HEK293 (cell line): ENCODE measurements around the gene TCTN1.

ENCODE experiments used
- CTCF ChIP-seq: fragments of 450-650 bp; formaldehyde crosslinking; IDR thresholded peaks from 2 replicates; pipeline ENCODE4 v1.5.1; 2016; ENCODE audit warnings: missing biosample characterization, missing genetic modification characterization
- ZNF433 ChIP-seq: fragments of 450-650 bp; formaldehyde crosslinking; IDR thresholded peaks from 2 replicates; pipeline ENCODE4 v1.5.1; 2016; ENCODE audit warnings: missing biosample characterization, missing genetic modification characterization, low read depth
- ZNF530 ChIP-seq: fragments of 450-650 bp; formaldehyde crosslinking; IDR thresholded peaks from 2 replicates; pipeline ENCODE4 v1.5.1; 2016; ENCODE audit warnings: low read depth, missing biosample characterization, missing genetic modification characterization

GRCh38 chr12:110667671-110668070 lies 53.7 kb downstream of the TCTN1 start:
- TF ChIP-seq ZNF530 (tag by site-specific recombination) = no peak
- no peak for TF ChIP-seq ZNF433 (tag by site-specific recombination)
- no peak for TF ChIP-seq CTCF (tag by site-specific recombination)
